ENCODE data around the gene MMP11. TPM values are rescaled to one million over a fixed set of nuclear protein-coding genes. Genes with fewer than 3 reads are reported as not detected.

Gene MMP11
- total RNA-seq, 1 experiment from 2014 or later, result 7.4 TPM

- no peaks in the 10 kb centered on the region for H4K20me1 ChIP-seq (ENCODE audit: insufficient read depth)
- no peak overlapping the region for H3K9ac ChIP-seq (ENCODE audit: low read length)
- BruUV-seq (replicated peaks), result no TSS peak
- no peaks in the 10 kb centered on the region for H3K9me3 ChIP-seq (ENCODE audit: control insufficient read depth in 1 of 2, insufficient read depth in 1 of 2, low read depth in 1 of 2, low read length in 2 of 2)
- DNase-seq (ENCODE audit: low read depth, low spot score) (no peak), ATAC-seq (no peak)
- ChIA-PET POLR2A (no interaction called here), CTCF (interaction anchor here (1.8 kb wide), 1 partner anchor 10 kb away, joined by 8 read pairs; the partner anchor contains the start of gene CHCHD10), RAD21 (ENCODE audit: low non-redundant PET in 1 of 2, low total read pairs in 2 of 2, uncharacterized antibody in 2 of 2, unreplicated experiment in 2 of 2) (no interaction called here)
- no peaks in the 10 kb centered on the region for H3K9me2 ChIP-seq (ENCODE audit: insufficient read depth)
- TF ChIP-seq ZNF274 (IDR thresholded peaks at IDR 0.05; ENCODE audit: low read depth, low read length) (no peak), SRF (IDR thresholded peaks at IDR 0.05; ENCODE audit: low read depth) (no peak), REST (IDR thresholded peaks at IDR 0.05; ENCODE audit: low read depth) (no peak), SP1 (IDR thresholded peaks at IDR 0.05; ENCODE audit: low read depth) (no peak), CEBPB (IDR thresholded peaks at IDR 0.05; ENCODE audit: low read depth) (no peak), RAD21 (IDR thresholded peaks at IDR 0.05; ENCODE audit: low read depth) (no peak), FOSL1 (IDR thresholded peaks at IDR 0.05; ENCODE audit: low read depth) (no peak), POLR2AphosphoS5 (IDR thresholded peaks at IDR 0.05; ENCODE audit: low read depth, low read length) (no peak), SIN3A (IDR thresholded peaks at IDR 0.05; ENCODE audit: low read depth) (no peak), ZFX (IDR thresholded peaks at IDR 0.05) (no peak)
- TF ChIP-seq, protein P1, sequence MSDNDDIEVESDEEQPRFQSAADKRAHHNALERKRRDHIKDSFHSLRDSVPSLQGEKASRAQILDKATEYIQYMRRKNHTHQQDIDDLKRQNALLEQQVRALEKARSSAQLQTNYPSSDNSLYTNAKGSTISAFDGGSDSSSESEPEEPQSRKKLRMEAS (IDR thresholded peaks at IDR 0.05), result no peak
- H2AFZ ChIP-seq (ENCODE audit: low read depth, low read length, poor library complexity, severe bottlenecking), result no peak overlapping the region
- intact Hi-C loops (cut with micrococcal nuclease), result no loop called here
- H3K36me3 ChIP-seq (ENCODE audit: control insufficient read depth in 1 of 2, insufficient read depth in 2 of 2, low read length in 2 of 2), result no peaks in the 10 kb centered on the region
- no peak overlapping the region for H3K4me3 ChIP-seq (replicated peaks in 1 of 2; ENCODE audit: low read depth in 1 of 2, low read length in 2 of 2)
- peaks cover 3 to 6% of the 10 kb centered on the region in 2 experiments for H3K4me1 ChIP-seq (ENCODE audit: control insufficient read depth in 1 of 2, insufficient read depth in 2 of 2, low read length in 2 of 2)
- H3K79me2 ChIP-seq (ENCODE audit: insufficient read depth, low read length), result no peaks in the 10 kb centered on the region
- no peak overlapping the region for H3K27ac ChIP-seq (ENCODE audit: low read depth, low read length)
- H3K4me2 ChIP-seq (ENCODE audit: low read length), result no peak overlapping the region
- H3K27me3 ChIP-seq (ENCODE audit: insufficient read depth, low read length), result no peaks in the 10 kb centered on the region
Measured at GRCh38 chr22:23756891-23757290, 15.8 kb upstream of the MMP11 start.

All from HCT116 (cell line).